Measurements from ENCODE around the gene ZFAND5.

DNA sequence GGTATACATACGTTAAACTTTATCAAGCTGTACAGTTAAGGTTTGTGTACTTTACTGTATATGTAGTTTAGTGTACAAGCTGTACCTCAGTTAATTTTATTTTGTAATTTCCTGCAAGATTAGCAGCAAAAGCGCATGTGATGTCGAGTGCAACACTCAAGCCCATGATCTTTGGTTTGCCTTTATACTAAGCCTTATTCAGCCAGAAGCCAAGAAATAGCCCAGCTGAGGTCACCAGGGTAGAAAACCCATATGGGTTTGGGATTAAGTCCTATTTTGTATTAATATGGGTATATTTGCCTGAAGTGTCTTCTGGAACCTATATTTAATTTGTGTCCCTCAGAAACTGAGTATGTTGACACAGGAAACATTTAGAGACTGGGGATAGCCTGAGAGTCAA is 59.3 kb downstream of the ZFAND5 start:
- TF ChIP-seq, protein P1, sequence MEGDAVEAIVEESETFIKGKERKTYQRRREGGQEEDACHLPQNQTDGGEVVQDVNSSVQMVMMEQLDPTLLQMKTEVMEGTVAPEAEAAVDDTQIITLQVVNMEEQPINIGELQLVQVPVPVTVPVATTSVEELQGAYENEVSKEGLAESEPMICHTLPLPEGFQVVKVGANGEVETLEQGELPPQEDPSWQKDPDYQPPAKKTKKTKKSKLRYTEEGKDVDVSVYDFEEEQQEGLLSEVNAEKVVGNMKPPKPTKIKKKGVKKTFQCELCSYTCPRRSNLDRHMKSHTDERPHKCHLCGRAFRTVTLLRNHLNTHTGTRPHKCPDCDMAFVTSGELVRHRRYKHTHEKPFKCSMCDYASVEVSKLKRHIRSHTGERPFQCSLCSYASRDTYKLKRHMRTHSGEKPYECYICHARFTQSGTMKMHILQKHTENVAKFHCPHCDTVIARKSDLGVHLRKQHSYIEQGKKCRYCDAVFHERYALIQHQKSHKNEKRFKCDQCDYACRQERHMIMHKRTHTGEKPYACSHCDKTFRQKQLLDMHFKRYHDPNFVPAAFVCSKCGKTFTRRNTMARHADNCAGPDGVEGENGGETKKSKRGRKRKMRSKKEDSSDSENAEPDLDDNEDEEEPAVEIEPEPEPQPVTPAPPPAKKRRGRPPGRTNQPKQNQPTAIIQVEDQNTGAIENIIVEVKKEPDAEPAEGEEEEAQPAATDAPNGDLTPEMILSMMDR (IDR thresholded peaks at IDR 0.05; ENCODE audit: low read depth, low read length, missing input control), result no peak
- TF ChIP-seq YY1 (IDR thresholded peaks at IDR 0.05), result no peak
- TF ChIP-seq, protein P2, sequence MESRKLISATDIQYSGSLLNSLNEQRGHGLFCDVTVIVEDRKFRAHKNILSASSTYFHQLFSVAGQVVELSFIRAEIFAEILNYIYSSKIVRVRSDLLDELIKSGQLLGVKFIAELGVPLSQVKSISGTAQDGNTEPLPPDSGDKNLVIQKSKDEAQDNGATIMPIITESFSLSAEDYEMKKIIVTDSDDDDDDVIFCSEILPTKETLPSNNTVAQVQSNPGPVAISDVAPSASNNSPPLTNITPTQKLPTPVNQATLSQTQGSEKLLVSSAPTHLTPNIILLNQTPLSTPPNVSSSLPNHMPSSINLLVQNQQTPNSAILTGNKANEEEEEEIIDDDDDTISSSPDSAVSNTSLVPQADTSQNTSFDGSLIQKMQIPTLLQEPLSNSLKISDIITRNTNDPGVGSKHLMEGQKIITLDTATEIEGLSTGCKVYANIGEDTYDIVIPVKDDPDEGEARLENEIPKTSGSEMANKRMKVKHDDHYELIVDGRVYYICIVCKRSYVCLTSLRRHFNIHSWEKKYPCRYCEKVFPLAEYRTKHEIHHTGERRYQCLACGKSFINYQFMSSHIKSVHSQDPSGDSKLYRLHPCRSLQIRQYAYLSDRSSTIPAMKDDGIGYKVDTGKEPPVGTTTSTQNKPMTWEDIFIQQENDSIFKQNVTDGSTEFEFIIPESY (IDR thresholded peaks at IDR 0.05), result no peak
- TF ChIP-seq, protein P3, sequence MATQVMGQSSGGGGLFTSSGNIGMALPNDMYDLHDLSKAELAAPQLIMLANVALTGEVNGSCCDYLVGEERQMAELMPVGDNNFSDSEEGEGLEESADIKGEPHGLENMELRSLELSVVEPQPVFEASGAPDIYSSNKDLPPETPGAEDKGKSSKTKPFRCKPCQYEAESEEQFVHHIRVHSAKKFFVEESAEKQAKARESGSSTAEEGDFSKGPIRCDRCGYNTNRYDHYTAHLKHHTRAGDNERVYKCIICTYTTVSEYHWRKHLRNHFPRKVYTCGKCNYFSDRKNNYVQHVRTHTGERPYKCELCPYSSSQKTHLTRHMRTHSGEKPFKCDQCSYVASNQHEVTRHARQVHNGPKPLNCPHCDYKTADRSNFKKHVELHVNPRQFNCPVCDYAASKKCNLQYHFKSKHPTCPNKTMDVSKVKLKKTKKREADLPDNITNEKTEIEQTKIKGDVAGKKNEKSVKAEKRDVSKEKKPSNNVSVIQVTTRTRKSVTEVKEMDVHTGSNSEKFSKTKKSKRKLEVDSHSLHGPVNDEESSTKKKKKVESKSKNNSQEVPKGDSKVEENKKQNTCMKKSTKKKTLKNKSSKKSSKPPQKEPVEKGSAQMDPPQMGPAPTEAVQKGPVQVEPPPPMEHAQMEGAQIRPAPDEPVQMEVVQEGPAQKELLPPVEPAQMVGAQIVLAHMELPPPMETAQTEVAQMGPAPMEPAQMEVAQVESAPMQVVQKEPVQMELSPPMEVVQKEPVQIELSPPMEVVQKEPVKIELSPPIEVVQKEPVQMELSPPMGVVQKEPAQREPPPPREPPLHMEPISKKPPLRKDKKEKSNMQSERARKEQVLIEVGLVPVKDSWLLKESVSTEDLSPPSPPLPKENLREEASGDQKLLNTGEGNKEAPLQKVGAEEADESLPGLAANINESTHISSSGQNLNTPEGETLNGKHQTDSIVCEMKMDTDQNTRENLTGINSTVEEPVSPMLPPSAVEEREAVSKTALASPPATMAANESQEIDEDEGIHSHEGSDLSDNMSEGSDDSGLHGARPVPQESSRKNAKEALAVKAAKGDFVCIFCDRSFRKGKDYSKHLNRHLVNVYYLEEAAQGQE (IDR thresholded peaks at IDR 0.05), result no peak
- no peak for TF ChIP-seq JUND (IDR thresholded peaks at IDR 0.05)
- TF ChIP-seq, protein P4, sequence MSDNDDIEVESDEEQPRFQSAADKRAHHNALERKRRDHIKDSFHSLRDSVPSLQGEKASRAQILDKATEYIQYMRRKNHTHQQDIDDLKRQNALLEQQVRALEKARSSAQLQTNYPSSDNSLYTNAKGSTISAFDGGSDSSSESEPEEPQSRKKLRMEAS (IDR thresholded peaks at IDR 0.05), result no peak
- no peak for TF ChIP-seq HNF4A (conservative IDR thresholded peaks at IDR 0.05)
- no peak for TF ChIP-seq RXRA (IDR thresholded peaks at IDR 0.05)
- no peak for TF ChIP-seq FOXA1 (IDR thresholded peaks at IDR 0.05)
- TF ChIP-seq RAD21 (IDR thresholded peaks at IDR 0.05), result no peak
- TF ChIP-seq GABPA (IDR thresholded peaks at IDR 0.05 in 1 of 2, conservative IDR thresholded peaks at IDR 0.05 in 1 of 2), result no peak

Measured in liver (tissue), 3 donors.